B cell (primary cell): ENCODE measurements around the gene KCNK7. TPM values are rescaled to one million over a fixed set of nuclear protein-coding genes. Genes with fewer than 3 reads are reported as not detected.

Source experiments
- ATAC-seq: fragments of 200-7000 bp; cut with Tn5 transposase; one replicate; pipeline ENCODE4 v1.10.0; 2021; ENCODE audit warnings: low read depth, mild to moderate bottlenecking, moderate number of reproducible peaks, moderate library complexity
- CTCF ChIA-PET: fragments of 350-600 bp; sonication (Branson Sonifier 250); formaldehyde crosslinking; loops from one replicate; lab custom pipeline; 2021; ENCODE audit warnings: antibody characterized with exemption, inconsistent platforms; lab: Charles Lee
- POLR2A ChIA-PET: fragments of 350-600 bp; sonication (Branson Sonifier 250); formaldehyde crosslinking; loops from one replicate; lab custom pipeline; 2021; ENCODE audit warnings: antibody characterized with exemption; lab: Charles Lee
- DNase-seq: peaks from one replicate; pipeline ENCODE4 v3.0.0; 2013
- H2AFZ ChIP-seq: 2 replicates; pipeline ENCODE4 v1.6.1; 2012; ENCODE audit warnings: mild to moderate bottlenecking, low read depth, low read length; ENCODE audit not compliant: insufficient read depth, poor library complexity, severe bottlenecking
- H3K27ac ChIP-seq, 2 donors: 1 replicate in 1 of 2; 2 replicates in 1 of 2; pipeline ENCODE4 v1.5.1; 2012 to 2013; ENCODE audit warnings: low read length in 2 of 2, mild to moderate bottlenecking in 2 of 2, moderate library complexity in 1 of 2
- H3K27me3 ChIP-seq, 4 experiments: fragments of 200-600 bp in 1 of 4; sonication (generic) in 1 of 4; replicated peaks in 1 of 4; 1 replicate in 2 of 4; 2 replicates in 2 of 4; pipeline versions ENCODE4 v1.6.1 to v1.7.0; 2013 to 2016; ENCODE audit warnings: low read length in 3 of 4, mild to moderate bottlenecking in 2 of 4, mixed read lengths in 1 of 4, moderate library complexity in 1 of 4; ENCODE audit not compliant: insufficient read depth in 4 of 4, control insufficient read depth in 3 of 4; ENCODE audit errors: control extremely low read depth in 1 of 4
- H3K36me3 ChIP-seq, 2 experiments: replicated peaks in 1 of 2; 1 replicate in 1 of 2; 2 replicates in 1 of 2; pipeline versions ENCODE4 v1.6.1 to v1.7.1; 2013; ENCODE audit warnings: low read length in 1 of 2; ENCODE audit not compliant: insufficient read depth in 2 of 2, control insufficient read depth in 1 of 2; ENCODE audit errors: control extremely low read depth in 1 of 2, extremely low read depth in 1 of 2
- H3K4me1 ChIP-seq, 2 donors: fragments of 200-600 bp in 1 of 2; sonication (generic) in 1 of 2; 1 replicate in 1 of 2; 2 replicates in 1 of 2; pipeline versions ENCODE4 v1.5.1 to v1.6.1; 2013 to 2017; ENCODE audit warnings: low read length in 2 of 2; ENCODE audit not compliant: control insufficient read depth in 2 of 2, insufficient read depth in 2 of 2
- H3K4me2 ChIP-seq: replicated peaks from 2 replicates; pipeline ENCODE3; 2012; ENCODE audit warnings: mild to moderate bottlenecking, low read depth, low read length; ENCODE audit not compliant: poor library complexity, severe bottlenecking
- H3K4me3 ChIP-seq, 5 experiments: fragments of 200-600 bp in 1 of 5; sonication (generic) in 1 of 5; 1 replicate in 3 of 5; 2 replicates in 2 of 5; pipeline versions ENCODE4 v1.5.1 to v1.7.0; 2011 to 2016; ENCODE audit warnings: low read length in 4 of 5, mild to moderate bottlenecking in 4 of 5, low read depth in 2 of 5, control low read depth in 1 of 5, moderate library complexity in 1 of 5; ENCODE audit not compliant: insufficient read depth in 1 of 5; ENCODE audit errors: control extremely low read depth in 1 of 5, extremely low read depth in 1 of 5
- H3K79me2 ChIP-seq: fragments of 200-600 bp; sonication (generic); one replicate; pipeline ENCODE4 v1.6.0; 2016; ENCODE audit warnings: low read length; ENCODE audit not compliant: control insufficient read depth, insufficient read depth
- H3K9ac ChIP-seq: fragments of 200-600 bp; sonication (generic); 2 replicates; pipeline ENCODE4 v1.6.1; 2017; ENCODE audit warnings: mild to moderate bottlenecking, low read length, moderate library complexity
- H3K9me3 ChIP-seq, 3 donors: one replicate each; pipeline versions ENCODE4 v1.6.1 to v1.7.1; 2013; ENCODE audit warnings: low read length in 2 of 3; ENCODE audit not compliant: control insufficient read depth in 2 of 3, insufficient read depth in 1 of 3; ENCODE audit errors: control extremely low read depth in 1 of 3
- H4K20me1 ChIP-seq: 2 replicates; pipeline ENCODE4 v1.6.0; 2012; ENCODE audit warnings: mild to moderate bottlenecking, low read length; ENCODE audit not compliant: insufficient read depth, control insufficient read depth, poor library complexity, severe bottlenecking
- H3K27ac Mint-ChIP-seq: one replicate; pipeline ENCODE4 v1.8.0; 2021; ENCODE audit warnings: mixed read lengths
- H3K27me3 Mint-ChIP-seq: one replicate; pipeline ENCODE4 v1.8.0; 2021; ENCODE audit warnings: mixed read lengths
- H3K4me1 Mint-ChIP-seq: one replicate; pipeline ENCODE4 v1.8.0; 2021; ENCODE audit warnings: mixed read lengths
- H3K4me3 Mint-ChIP-seq: one replicate; pipeline ENCODE4 v1.8.0; 2021; ENCODE audit warnings: mixed read lengths
- H3K9me3 Mint-ChIP-seq: one replicate; pipeline ENCODE4 v1.8.0; 2022; ENCODE audit warnings: mixed read lengths; ENCODE audit not compliant: insufficient read depth
- CTCF ChIP-seq: fragments of 200-600 bp; IDR thresholded peaks from one replicate; pipeline ENCODE4 v1.8.0; 2022; ENCODE audit warnings: antibody characterized with exemption, mild to moderate bottlenecking
- EZH2 ChIP-seq: IDR thresholded peaks from 2 replicates; pipeline ENCODE4 v1.6.1; 2012; ENCODE audit warnings: borderline replicate concordance, low read depth, mild to moderate bottlenecking, moderate library complexity, low read length; ENCODE audit not compliant: insufficient read depth, poor library complexity, severe bottlenecking
- WGBS: methylation state at CpG from one replicate; pipeline ENCODE4 v1.1.5; 2013; ENCODE audit warnings: missing lambda C conversion rate; ENCODE audit not compliant: insufficient coverage; 5-methylcytosine and 5-hydroxymethylcytosine counted together
- intact Hi-C: fragments of 100-400 bp; cut with micrococcal nuclease; formaldehyde crosslinking; loops from one replicate; pipeline ENCODE4 v1.10.0; 2022
- polyA plus RNA-seq: library from polyadenylated mRNA; depleted of rRNA; stranded (reverse); fragments of >200 nt; gene quantifications from 2 replicates; pipeline ENCODE4 v1.2.3, GENCODE V29; 2012
- total RNA-seq, 2 donors: library from RNA; stranded (reverse); fragments of 120-200 nt in 1 of 2; gene quantifications; 1 replicate in 1 of 2; 2 replicates in 1 of 2; pipeline versions ENCODE4 v1.2.3 to v1.2.4, GENCODE V29; 2013 to 2022

The KCNK7 gene
- total and polyA plus RNA-seq, 2 donors (not counting 1 experiment from before 2014, with no cell fraction given): 2.2 to 3.5 TPM

GRCh38 chr11:65593518-65594414 lies 1.8 kb downstream of the KCNK7 start:
- peak; percentile 48 for ATAC-seq
- H3K4me1 ChIP-seq: peaks cover 13 to 30% of the 10 kb centered on the region in 2 donors
- H2AFZ ChIP-seq: no peak overlapping the region
- peak; percentile 66 for DNase-seq
- no peaks in the 10 kb centered on the region for H3K27me3 ChIP-seq
- no peaks in the 10 kb centered on the region for H3K27me3 Mint-ChIP-seq
- no peak overlapping the region for H3K4me3 ChIP-seq
- TF ChIP-seq CTCF (peak; percentile 74), EZH2 (no peak)
- H3K9ac ChIP-seq: no peak overlapping the region
- CTCF ChIA-PET: interaction anchor here (0.7 to 9.7 kb wide), 26 partner anchors 8 to 368 kb away, joined by 3 to 144 read pairs (median 5); partner anchors contain the start of genes EHBP1L1, FAM89B, PCNX3 and RELA
- H3K27ac Mint-ChIP-seq: peak overlapping the region; percentile 46
- H3K9me3 Mint-ChIP-seq: no peaks in the 10 kb centered on the region
- H3K9me3 ChIP-seq: no peaks in the 10 kb centered on the region
- no peak overlapping the region for H3K4me2 ChIP-seq
- peaks cover 27% of the 10 kb centered on the region for H4K20me1 ChIP-seq
- no peak overlapping the region for H3K4me3 Mint-ChIP-seq
- 93% methylated on average over 25 of the region's 26 CpGs for WGBS
- H3K79me2 ChIP-seq: peaks cover 10% of the 10 kb centered on the region
- no peak overlapping the region for H3K27ac ChIP-seq
- intact Hi-C loops: no loop called here
- H3K4me1 Mint-ChIP-seq: peaks cover 23% of the 10 kb centered on the region
- H3K36me3 ChIP-seq: peaks cover 0 to 48% of the 10 kb centered on the region in 2 experiments
- POLR2A ChIA-PET: interaction anchor here (1.2 to 2.1 kb wide), 4 partner anchors 9 to 53 kb away, joined by 3 to 13 read pairs (median 8); partner anchors contain the start of gene EHBP1L1
